ENCODE results near the gene ACSL6. TPM values are rescaled to one million over a fixed set of nuclear protein-coding genes. Genes with fewer than 3 reads are reported as not detected.

The ACSL6 gene
- total RNA-seq = 1.5 TPM

DNA sequence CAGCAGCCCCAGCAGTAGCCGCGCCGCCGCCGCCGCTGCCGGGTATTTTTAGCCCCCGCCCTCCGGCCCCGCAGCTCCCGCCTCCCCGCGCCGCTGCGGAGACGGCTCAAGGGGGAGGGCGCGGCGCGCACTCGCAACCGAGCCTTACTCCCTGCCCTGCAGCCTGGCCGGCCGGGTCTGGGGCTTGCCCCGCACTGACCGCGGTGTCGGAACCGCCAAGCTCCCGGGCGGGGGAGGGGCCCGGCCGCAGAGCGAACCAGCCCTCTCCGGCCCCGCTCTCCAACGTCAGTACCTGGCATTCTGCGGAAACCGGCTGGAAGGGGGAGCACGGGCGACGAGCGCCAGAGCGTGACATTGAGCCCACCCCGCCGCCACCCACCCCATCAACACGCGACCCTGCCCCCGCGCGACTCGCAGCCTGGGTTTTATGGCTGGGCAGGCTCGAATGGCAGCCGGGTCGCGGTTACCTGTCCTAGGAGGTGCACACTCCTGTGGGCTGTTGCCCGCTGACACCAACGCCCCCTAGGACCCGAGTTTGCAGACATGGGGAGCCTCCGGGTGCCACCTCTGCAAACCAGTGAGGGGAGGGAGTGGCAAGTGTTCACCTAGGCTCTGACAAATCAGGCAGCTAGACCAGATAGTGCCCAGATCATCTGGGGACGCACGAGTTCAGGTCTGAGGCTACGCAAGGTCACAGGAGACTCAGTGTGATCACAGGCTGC, at the start of gene ACSL6:
Gene ACSL6 (minus strand): TSS at position 37 of the 722 bp plus-strand sequence. CDS start 105 bp downstream, outside the sequence.
- DNase-seq (ENCODE audit: low spot score) = no peak

DNA sequence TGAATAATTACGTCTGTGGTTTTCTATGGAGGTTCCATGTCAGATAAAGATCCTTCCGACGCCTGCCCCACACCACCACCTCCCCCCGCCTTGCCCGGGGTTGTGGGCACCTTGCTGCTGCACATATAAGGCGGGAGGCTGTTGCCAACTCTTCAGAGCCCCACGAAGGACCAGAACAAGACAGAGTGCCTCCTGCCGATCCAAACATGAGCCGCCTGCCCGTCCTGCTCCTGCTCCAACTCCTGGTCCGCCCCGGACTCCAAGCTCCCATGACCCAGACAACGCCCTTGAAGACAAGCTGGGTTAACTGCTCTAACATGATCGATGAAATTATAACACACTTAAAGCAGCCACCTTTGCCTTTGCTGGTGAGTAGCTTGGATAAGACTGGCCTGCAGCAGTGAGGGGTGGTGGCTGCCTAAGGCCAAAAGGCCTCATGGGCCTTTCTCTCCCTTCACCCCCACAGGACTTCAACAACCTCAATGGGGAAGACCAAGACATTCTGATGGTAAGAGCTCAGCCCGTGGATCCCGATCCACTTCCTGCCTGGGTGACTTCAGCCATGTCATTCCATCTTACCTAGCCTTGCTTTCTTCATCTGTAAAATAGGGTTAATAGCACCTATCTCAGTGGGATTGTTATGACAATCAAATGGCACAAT, 49.2 kb upstream of the ACSL6 start, which contains the start of gene IL3:
Gene IL3 (plus strand): TSS at position 155 of the 661 bp plus-strand sequence. CDS start 52 bp downstream, at position 207.
- DNase-seq (ENCODE audit: low spot score) = no peak

DNA sequence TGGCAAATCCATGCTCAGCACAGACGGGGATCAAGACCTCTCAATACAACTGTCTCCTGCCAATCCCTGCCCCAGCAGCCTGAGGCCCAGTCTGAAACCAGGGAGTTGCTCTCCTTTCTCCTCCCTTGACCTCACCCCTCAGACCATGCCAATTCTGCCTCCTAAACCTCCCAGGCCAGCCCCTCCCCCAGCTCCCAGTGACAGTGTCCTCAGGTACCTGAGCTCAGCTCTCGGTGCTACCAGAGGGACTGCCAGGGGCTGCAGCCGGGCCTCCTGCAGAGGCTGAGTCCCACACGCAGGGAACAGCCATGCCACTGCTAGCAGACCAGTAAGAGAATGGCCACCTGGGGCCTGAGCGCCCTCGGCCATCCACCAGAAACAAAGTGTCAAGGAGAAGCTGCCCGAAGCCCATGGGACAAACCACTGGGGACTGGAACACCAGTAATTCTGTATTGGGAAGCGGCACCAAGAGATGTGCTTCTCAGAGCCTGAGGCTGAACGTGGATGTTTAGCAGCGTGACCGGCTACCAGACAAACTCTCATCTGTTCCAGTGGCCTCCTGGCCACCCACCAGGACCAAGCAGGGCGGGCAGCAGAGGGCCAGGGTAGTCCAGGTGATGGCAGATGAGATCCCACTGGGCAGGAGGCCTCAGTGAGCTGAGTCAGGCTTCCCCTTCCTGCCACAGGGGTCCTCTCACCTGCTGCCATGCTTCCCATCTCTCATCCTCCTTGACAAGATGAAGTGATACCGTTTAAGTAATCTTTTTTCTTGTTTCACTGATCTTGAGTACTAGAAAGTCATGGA, 48.4 kb upstream of the ACSL6 start:
- DNase-seq (ENCODE audit: low spot score) = no peak

DNA sequence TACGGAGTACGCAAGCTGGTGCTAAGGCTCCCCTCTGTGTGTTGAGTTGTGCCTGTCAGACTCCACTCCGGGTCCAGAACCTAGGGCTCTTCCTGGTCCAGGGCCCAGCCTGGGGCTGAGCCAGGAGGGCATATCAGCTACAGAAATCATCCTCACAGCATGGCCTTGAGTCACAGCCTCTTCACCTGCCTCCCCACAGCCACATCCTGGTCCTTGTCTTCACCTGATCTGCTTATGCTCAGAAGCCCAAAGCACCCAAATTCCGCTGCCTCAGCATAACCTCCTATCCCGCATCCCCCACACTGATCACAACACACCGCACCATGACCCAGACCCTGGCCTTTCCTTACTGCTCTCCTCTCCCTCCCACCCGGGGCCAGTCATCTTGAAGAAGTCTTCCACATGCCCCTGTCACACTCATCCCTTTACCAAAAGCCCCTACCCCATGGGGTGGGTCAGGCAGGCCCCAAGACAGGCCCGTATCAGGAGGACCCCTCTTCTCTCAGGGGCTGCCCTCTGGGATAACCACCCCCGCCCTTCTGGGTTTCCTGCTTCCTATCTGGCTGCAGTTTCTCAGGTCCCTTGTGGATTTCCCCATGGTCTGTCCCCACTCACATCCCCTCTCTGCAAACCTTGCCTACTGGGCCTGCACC, 47.7 kb upstream of the ACSL6 start:
- no peak for DNase-seq (ENCODE audit: low spot score)

GRCh38 chr5:132058646-132059042, 47.2 kb upstream of the ACSL6 start:
- DNase-seq (ENCODE audit: low spot score) = no peak

DNA sequence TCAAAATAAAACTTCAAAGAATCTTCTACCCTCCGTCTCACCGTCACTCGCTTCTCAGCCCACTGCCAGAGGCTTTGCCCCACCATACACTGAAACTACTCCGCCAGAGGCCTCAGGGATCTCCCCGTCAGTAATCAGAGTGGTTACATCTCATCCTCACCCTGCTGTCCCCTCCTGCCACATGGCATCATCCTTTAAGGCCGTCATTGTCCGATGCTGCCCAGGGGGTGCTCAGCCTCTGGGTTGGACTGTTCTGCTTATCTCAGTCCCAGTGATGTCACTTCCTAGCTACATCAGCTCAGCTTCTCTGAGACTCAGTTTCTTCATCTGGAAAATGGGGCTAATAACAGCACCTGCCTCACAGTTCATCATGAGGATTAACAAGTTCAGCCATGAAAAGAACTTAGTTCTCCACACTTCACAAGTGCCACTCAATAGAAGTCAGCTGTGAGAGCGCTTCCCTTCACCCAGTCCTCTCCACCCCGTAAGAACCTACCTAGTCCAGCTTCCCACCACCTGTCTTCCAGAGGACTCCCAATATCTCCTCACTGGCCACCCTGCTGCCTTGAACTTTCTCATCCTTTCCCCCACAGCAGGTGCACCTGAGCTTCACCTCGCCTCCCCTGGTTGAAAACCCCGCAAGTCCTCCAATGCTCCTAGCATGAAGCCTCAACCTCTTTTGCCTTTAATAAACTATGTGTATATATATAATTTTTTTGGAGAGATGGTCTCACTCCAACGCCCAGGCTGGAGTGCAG, 46.2 kb upstream of the ACSL6 start:
- DNase-seq (ENCODE audit: low spot score) = no peak

- no peak for DNase-seq (ENCODE audit: low spot score)
Observed at GRCh38 chr5:132056610-132057497, 45.4 kb upstream of the ACSL6 start.

- peak; percentile 15 for DNase-seq (ENCODE audit: low spot score)
Observed at GRCh38 chr5:132055808-132056609, 44.6 kb upstream of the ACSL6 start.

GRCh38 chr5:132055441-132055807, 44.0 kb upstream of the ACSL6 start:
- no peak for DNase-seq (ENCODE audit: low spot score)

- peak; percentile 7 for DNase-seq (ENCODE audit: low spot score)
Observed at GRCh38 chr5:132054697-132055440, 43.4 kb upstream of the ACSL6 start.

- DNase-seq (ENCODE audit: low spot score) = peak; percentile 7
Observed at GRCh38 chr5:132054031-132054696, 42.7 kb upstream of the ACSL6 start.

GRCh38 chr5:132053483-132053882, 42.0 kb upstream of the ACSL6 start:
- peak; percentile 7 for DNase-seq (ENCODE audit: low spot score)

DNA sequence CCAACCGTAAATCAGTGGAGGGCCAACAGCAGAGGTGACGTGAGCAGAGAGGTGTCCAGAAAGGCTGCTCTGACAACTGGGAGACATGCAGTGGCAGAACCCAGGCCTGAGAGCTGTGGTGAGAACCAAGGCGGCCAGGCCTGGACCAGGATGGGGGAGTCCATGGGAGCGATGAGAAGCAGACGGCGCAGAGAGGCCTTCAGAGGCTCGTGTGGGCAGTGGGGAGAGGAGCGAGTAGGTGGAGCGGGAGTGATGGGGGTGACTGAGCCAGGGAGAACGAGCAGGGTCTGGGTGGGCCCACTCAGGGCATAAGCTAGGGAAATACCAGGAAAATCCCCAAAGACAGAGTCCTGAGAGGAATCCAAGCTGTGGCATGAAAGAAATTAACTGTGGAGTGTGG, 41.1 kb upstream of the ACSL6 start:
- DNase-seq (ENCODE audit: low spot score) = peak; percentile 6

DNA sequence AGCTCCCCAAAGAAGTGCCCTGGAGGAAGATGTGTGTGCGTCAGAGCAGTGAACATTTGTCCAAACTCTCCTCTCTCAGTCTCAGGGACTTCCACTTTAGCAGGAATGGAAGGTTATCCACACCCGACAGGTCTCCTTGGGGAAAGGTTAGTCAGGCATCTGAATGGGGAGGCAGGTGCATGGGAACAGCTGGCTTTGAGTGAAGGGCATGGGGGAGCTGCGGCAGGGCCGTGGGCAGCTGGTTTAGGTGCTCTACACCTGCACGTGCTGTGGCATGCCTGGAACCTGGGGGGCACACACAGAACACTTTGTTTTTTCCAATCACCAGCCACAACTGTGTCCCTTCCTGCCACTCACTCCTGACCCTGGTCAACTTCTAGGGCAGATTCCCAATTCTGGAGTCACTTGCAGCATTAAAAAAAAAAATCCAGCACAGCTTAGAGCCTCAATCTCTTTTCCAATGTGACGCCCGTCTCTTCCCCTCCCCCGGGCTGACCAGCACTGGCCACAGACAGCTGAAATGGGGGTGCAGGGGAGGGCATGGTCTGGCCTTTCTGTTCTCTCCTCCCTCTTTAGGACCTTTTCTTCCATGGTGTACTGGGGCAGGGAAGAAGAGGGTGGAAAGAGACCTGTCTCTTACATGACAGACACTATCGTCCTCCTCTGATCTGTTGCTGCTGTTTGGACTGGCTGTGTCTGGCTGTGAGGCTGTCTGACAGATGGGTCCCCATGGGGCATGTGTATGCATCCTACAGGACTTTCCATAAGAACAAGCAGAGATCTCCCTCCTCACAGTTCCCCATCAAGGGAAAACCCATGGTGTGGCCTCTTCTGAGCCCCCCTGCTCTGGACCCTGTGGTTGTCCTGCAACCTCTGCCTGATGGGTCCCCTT, 39.4 kb upstream of the ACSL6 start:
- DNase-seq (ENCODE audit: low spot score) = no peak

- DNase-seq (ENCODE audit: low spot score) = peak; percentile 40
Observed at GRCh38 chr5:132050136-132050535, 38.7 kb upstream of the ACSL6 start.

DNA sequence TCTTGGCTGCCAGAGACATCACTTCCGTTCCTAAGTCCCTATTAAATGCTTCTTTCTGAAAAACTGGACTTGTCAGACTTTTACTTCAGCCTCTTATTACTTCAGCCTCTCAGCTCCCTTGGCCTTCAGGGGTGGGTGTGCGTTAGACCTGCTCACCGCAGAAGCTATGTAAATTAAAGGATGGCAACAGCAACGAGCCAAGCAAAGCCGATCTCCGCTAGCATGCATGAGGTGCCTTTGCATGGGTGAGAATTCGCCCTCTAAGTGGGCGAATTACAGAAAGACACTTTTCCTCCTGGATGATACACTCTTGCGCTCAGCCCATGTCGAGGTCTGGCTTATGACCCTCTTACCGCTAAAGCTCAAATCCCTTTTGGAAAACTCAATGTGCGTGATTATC, 38.1 kb upstream of the ACSL6 start:
- DNase-seq (ENCODE audit: low spot score) = no peak

GRCh38 chr5:132049093-132049492, 37.6 kb upstream of the ACSL6 start:
- DNase-seq (ENCODE audit: low spot score) = no peak

Data from mucosa of gallbladder (tissue), 1 donor.